ENCODE results near the gene BIRC5. TPM values are rescaled to one million over a fixed set of nuclear protein-coding genes. Genes with fewer than 3 reads are reported as not detected.

Gene BIRC5
- polyA plus RNA-seq, 1 experiment, result 15.3 TPM

DNA sequence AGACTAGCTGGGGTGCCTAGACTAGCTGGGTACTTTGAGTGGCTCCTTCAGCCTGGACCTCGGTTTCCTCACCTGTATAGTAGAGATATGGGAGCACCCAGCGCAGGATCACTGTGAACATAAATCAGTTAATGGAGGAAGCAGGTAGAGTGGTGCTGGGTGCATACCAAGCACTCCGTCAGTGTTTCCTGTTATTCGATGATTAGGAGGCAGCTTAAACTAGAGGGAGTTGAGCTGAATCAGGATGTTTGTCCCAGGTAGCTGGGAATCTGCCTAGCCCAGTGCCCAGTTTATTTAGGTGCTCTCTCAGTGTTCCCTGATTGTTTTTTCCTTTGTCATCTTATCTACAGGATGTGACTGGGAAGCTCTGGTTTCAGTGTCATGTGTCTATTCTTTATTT lies 9.0 kb downstream of the BIRC5 start:
- TF ChIP-seq, protein P1, sequence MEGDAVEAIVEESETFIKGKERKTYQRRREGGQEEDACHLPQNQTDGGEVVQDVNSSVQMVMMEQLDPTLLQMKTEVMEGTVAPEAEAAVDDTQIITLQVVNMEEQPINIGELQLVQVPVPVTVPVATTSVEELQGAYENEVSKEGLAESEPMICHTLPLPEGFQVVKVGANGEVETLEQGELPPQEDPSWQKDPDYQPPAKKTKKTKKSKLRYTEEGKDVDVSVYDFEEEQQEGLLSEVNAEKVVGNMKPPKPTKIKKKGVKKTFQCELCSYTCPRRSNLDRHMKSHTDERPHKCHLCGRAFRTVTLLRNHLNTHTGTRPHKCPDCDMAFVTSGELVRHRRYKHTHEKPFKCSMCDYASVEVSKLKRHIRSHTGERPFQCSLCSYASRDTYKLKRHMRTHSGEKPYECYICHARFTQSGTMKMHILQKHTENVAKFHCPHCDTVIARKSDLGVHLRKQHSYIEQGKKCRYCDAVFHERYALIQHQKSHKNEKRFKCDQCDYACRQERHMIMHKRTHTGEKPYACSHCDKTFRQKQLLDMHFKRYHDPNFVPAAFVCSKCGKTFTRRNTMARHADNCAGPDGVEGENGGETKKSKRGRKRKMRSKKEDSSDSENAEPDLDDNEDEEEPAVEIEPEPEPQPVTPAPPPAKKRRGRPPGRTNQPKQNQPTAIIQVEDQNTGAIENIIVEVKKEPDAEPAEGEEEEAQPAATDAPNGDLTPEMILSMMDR (IDR thresholded peaks at IDR 0.05; ENCODE audit: low read depth, low read length), result no peak
- Histone ChIP-seq H3K27me3 (ENCODE audit: control insufficient read depth, insufficient read depth, low read length) (no peaks in the 10 kb centered on the region), H3K9me3 (ENCODE audit: control insufficient read depth, insufficient read depth, low read length) (no peaks in the 10 kb centered on the region), H3K4me3 (ENCODE audit: low read depth, low read length) (no peak overlapping the region), H3K27ac (ENCODE audit: low read depth, low read length) (no peak overlapping the region)
- POLR2A ChIA-PET, result no interaction called here
- DNase-seq (ENCODE audit: low read depth, low spot score), result no peak
- CTCF ChIA-PET, result no interaction called here

DNA sequence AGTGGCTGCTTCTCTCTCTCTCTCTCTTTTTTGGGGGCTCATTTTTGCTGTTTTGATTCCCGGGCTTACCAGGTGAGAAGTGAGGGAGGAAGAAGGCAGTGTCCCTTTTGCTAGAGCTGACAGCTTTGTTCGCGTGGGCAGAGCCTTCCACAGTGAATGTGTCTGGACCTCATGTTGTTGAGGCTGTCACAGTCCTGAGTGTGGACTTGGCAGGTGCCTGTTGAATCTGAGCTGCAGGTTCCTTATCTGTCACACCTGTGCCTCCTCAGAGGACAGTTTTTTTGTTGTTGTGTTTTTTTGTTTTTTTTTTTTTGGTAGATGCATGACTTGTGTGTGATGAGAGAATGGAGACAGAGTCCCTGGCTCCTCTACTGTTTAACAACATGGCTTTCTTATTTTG lies 9.7 kb downstream of the BIRC5 start:
- H3K27me3 ChIP-seq (ENCODE audit: control insufficient read depth, insufficient read depth, low read length), result no peaks in the 10 kb centered on the region
- H3K9me3 ChIP-seq (ENCODE audit: control insufficient read depth, insufficient read depth, low read length), result no peaks in the 10 kb centered on the region
- no peak overlapping the region for H3K27ac ChIP-seq (ENCODE audit: low read depth, low read length)
- CTCF ChIA-PET, result no interaction called here
- TF ChIP-seq, protein P1 (IDR thresholded peaks at IDR 0.05; ENCODE audit: low read depth, low read length), result no peak
- no peak for DNase-seq (ENCODE audit: low read depth, low spot score)
- POLR2A ChIA-PET, result no interaction called here
- no peak overlapping the region for H3K4me3 ChIP-seq (ENCODE audit: low read depth, low read length)

DNA sequence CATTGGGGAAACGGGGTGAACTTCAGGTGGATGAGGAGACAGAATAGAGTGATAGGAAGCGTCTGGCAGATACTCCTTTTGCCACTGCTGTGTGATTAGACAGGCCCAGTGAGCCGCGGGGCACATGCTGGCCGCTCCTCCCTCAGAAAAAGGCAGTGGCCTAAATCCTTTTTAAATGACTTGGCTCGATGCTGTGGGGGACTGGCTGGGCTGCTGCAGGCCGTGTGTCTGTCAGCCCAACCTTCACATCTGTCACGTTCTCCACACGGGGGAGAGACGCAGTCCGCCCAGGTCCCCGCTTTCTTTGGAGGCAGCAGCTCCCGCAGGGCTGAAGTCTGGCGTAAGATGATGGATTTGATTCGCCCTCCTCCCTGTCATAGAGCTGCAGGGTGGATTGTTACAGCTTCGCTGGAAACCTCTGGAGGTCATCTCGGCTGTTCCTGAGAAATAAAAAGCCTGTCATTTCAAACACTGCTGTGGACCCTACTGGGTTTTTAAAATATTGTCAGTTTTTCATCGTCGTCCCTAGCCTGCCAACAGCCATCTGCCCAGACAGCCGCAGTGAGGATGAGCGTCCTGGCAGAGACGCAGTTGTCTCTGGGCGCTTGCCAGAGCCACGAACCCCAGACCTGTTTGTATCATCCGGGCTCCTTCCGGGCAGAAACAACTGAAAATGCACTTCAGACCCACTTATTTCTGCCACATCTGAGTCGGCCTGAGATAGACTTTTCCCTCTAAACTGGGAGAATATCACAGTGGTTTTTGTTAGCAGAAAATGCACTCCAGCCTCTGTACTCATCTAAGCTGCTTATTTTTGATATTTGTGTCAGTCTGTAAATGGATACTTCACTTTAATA lies 10.4 kb downstream of the BIRC5 start:
- no peak for DNase-seq (ENCODE audit: low read depth, low spot score)
- ChIA-PET CTCF (no interaction called here), POLR2A (no interaction called here)
- Histone ChIP-seq H3K27me3 (ENCODE audit: control insufficient read depth, insufficient read depth, low read length) (no peaks in the 10 kb centered on the region), H3K9me3 (ENCODE audit: control insufficient read depth, insufficient read depth, low read length) (no peaks in the 10 kb centered on the region), H3K4me3 (ENCODE audit: low read depth, low read length) (no peak overlapping the region), H3K27ac (ENCODE audit: low read depth, low read length) (no peak overlapping the region)
- TF ChIP-seq, protein P1 (IDR thresholded peaks at IDR 0.05; ENCODE audit: low read depth, low read length), result no peak

DNA sequence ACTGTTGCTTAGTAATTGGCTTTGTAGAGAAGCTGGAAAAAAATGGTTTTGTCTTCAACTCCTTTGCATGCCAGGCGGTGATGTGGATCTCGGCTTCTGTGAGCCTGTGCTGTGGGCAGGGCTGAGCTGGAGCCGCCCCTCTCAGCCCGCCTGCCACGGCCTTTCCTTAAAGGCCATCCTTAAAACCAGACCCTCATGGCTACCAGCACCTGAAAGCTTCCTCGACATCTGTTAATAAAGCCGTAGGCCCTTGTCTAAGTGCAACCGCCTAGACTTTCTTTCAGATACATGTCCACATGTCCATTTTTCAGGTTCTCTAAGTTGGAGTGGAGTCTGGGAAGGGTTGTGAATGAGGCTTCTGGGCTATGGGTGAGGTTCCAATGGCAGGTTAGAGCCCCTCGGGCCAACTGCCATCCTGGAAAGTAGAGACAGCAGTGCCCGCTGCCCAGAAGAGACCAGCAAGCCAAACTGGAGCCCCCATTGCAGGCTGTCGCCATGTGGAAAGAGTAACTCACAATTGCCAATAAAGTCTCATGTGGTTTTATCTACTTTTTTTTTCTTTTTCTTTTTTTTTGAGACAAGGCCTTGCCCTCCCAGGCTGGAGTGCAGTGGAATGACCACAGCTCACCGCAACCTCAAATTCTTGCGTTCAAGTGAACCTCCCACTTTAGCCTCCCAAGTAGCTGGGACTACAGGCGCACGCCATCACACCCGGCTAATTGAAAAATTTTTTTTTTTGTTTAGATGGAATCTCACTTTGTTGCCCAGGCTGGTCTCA lies 11.2 kb downstream of the BIRC5 start:
- ChIA-PET POLR2A (interaction anchor here (0.7 to 1.1 kb wide), 2 partner anchors 19 to 267 kb away, joined by 4 read pairs; partner anchors contain the start of gene TNRC6C), CTCF (interaction anchor here (1.4 kb wide), 1 partner anchor 25 kb away, joined by 5 read pairs; no protein-coding TSS in a partner anchor)
- H3K27ac ChIP-seq (ENCODE audit: low read depth, low read length), result no peak overlapping the region
- no peaks in the 10 kb centered on the region for H3K9me3 ChIP-seq (ENCODE audit: control insufficient read depth, insufficient read depth, low read length)
- TF ChIP-seq, protein P1 (IDR thresholded peaks at IDR 0.05; ENCODE audit: low read depth, low read length), result no peak
- no peak overlapping the region for H3K4me3 ChIP-seq (ENCODE audit: low read depth, low read length)
- DNase-seq (ENCODE audit: low read depth, low spot score), result no peak
- peaks cover 4% of the 10 kb centered on the region for H3K27me3 ChIP-seq (ENCODE audit: control insufficient read depth, insufficient read depth, low read length)
